Stimulated activated CD8-positive, alpha-beta memory T cell treated with anti-CD3 and anti-CD28 coated beads, Interleukin-7, amount 100 ng/mL, for 1 hour (primary cell): ENCODE measurements around the gene KRTAP10-2.
"Not testable (repeated sequence)": the region's sequence is repeated elsewhere in the genome, so short reads cannot be mapped to it uniquely, and the experiment has no call there.

Experiments used
- DNase-seq, 2 donors: peaks; one replicate each; pipeline ENCODE4 v3.0.0-alpha.2; 2020; ENCODE audit warnings: low read depth in 2 of 2

Gene KRTAP10-2

GRCh38 chr21:44551340-44551961, at the start of gene KRTAP10-2:
Gene KRTAP10-2 (minus strand): TSS chr21:44551505. CDS start chr21:44551458, 47 bp downstream.
- DNase-seq: no peak

- DNase-seq: not testable (repeated sequence)
Measured at GRCh38 chr21:44601091-44601490, 49.8 kb upstream of the KRTAP10-2 start.

GRCh38 chr21:44600118-44600978, 49.0 kb upstream of the KRTAP10-2 start, which contains the start of gene KRTAP10-7:
Gene KRTAP10-7 (plus strand): TSS chr21:44600597. CDS start chr21:44600622, 25 bp downstream.
- DNase-seq: not testable (repeated sequence)

GRCh38 chr21:44599264-44600029, 48.1 kb upstream of the KRTAP10-2 start:
- no peak for DNase-seq

- DNase-seq: no peak
Measured at GRCh38 chr21:44598061-44598460, 46.8 kb upstream of the KRTAP10-2 start.

- no peak for DNase-seq
Measured at GRCh38 chr21:44596068-44596725, 44.9 kb upstream of the KRTAP10-2 start.

GRCh38 chr21:44595524-44595923, 44.2 kb upstream of the KRTAP10-2 start:
- no peak for DNase-seq

GRCh38 chr21:44594406-44594916, 43.2 kb upstream of the KRTAP10-2 start:
- DNase-seq: no peak

GRCh38 chr21:44593598-44594405, 42.5 kb upstream of the KRTAP10-2 start:
- no peak for DNase-seq

GRCh38 chr21:44592446-44593311, 41.4 kb upstream of the KRTAP10-2 start, which contains the start of gene KRTAP10-6:
Gene KRTAP10-6 (minus strand): TSS chr21:44592505. CDS start chr21:44592484, 21 bp downstream.
- no peak for DNase-seq

GRCh38 chr21:44591801-44592130, 40.5 kb upstream of the KRTAP10-2 start:
- not testable (repeated sequence) for DNase-seq

- DNase-seq: not testable (repeated sequence)
Measured at GRCh38 chr21:44590897-44591800, 39.8 kb upstream of the KRTAP10-2 start.

GRCh38 chr21:44590311-44590721, 39.0 kb upstream of the KRTAP10-2 start:
- no peak for DNase-seq

GRCh38 chr21:44589586-44590305, 38.4 kb upstream of the KRTAP10-2 start:
- no peak for DNase-seq

- no peak for DNase-seq
Measured at GRCh38 chr21:44589094-44589493, 37.8 kb upstream of the KRTAP10-2 start.

- no peak for DNase-seq
Measured at GRCh38 chr21:44585892-44586291, 34.6 kb upstream of the KRTAP10-2 start.

GRCh38 chr21:44583800-44584147, 32.5 kb upstream of the KRTAP10-2 start:
- no peak for DNase-seq
